Measurements from ENCODE around the gene TRMT2B. TPM values are rescaled to one million over a fixed set of nuclear protein-coding genes. Genes with fewer than 3 reads are reported as not detected.
"Not testable (repeated sequence)": the region's sequence is repeated elsewhere in the genome, so short reads cannot be mapped to it uniquely, and the experiment has no call there.

TRMT2B gene
- total RNA-seq, 1 donor from 2014 or later = 37.9 TPM

GRCh38 chrX:101057093-101057714, 5.3 kb upstream of the TRMT2B start:
- Mint-ChIP-seq H3K27ac (peak overlapping the region; percentile 76), H3K27me3 (no peaks in the 10 kb centered on the region), H3K4me1 (peaks cover 13% of the 10 kb centered on the region), H3K4me3 (no peak overlapping the region), H3K9me3 (no peaks in the 10 kb centered on the region), H3K36me3 (ENCODE audit: low read depth) (no peaks in the 10 kb centered on the region)
- ChIA-PET POLR2A (no interaction called here), CTCF (no interaction called here)
- TF ChIP-seq CTCF (IDR thresholded peaks at IDR 0.05) = no peak
- DNase-seq (no peak), ATAC-seq (ENCODE audit: low read depth) (peak; percentile 85)
- intact Hi-C loops (cut with micrococcal nuclease) = loop anchor here (10.0 kb wide), 1 partner anchor 328 kb away; the partner anchor contains the start of gene BTK

- CTCF ChIA-PET; H3K9me3 Mint-ChIP-seq; ATAC-seq (ENCODE audit: low read depth); POLR2A ChIA-PET; H3K36me3 Mint-ChIP-seq (ENCODE audit: low read depth); DNase-seq; H3K27me3 Mint-ChIP-seq; H3K4me3 Mint-ChIP-seq: not testable (repeated sequence)
- H3K27ac Mint-ChIP-seq = peak overlapping the region; percentile 53
- intact Hi-C loops (cut with micrococcal nuclease) = loop anchor here (10.0 kb wide), 1 partner anchor 328 kb away; the partner anchor contains the start of gene BTK
- H3K4me1 Mint-ChIP-seq = peaks cover 15% of the 10 kb centered on the region
Observed at GRCh38 chrX:101056551-101056950, 4.6 kb upstream of the TRMT2B start.

GRCh38 chrX:101051153-101051548, 760 bp downstream of the TRMT2B start:
- peak overlapping the region; percentile 93 for H3K27ac Mint-ChIP-seq
- intact Hi-C loops (cut with micrococcal nuclease) = loop anchor here (1.0 to 10.0 kb wide), 5 partner anchors 122 to 356 kb away; partner anchors contain the start of genes BTK, CSTF2, GLA and HNRNPH2
- peak overlapping the region; percentile 90 for H3K4me3 Mint-ChIP-seq
- ChIA-PET POLR2A (interaction anchor here (0.6 kb wide), 1 partner anchor 65 kb away, joined by 3 read pairs; no protein-coding TSS in a partner anchor), CTCF (no interaction called here)
- no peaks in the 10 kb centered on the region for H3K9me3 Mint-ChIP-seq
- DNase-seq (no peak), ATAC-seq (ENCODE audit: low read depth) (no peak)
- no peaks in the 10 kb centered on the region for H3K27me3 Mint-ChIP-seq
- peaks cover 22% of the 10 kb centered on the region for H3K4me1 Mint-ChIP-seq
- peaks cover 18% of the 10 kb centered on the region for H3K36me3 Mint-ChIP-seq (ENCODE audit: low read depth)
- TF ChIP-seq CTCF (IDR thresholded peaks at IDR 0.05) = no peak

- Mint-ChIP-seq H3K27me3 (no peaks in the 10 kb centered on the region), H3K36me3 (ENCODE audit: low read depth) (peaks cover 53% of the 10 kb centered on the region), H3K27ac (no peak overlapping the region), H3K9me3 (no peaks in the 10 kb centered on the region), H3K4me1 (no peaks in the 10 kb centered on the region), H3K4me3 (no peak overlapping the region)
- ChIA-PET POLR2A (interaction anchor here (0.6 kb wide), 1 partner anchor 28 kb away, joined by 3 read pairs; no protein-coding TSS in a partner anchor), CTCF (no interaction called here)
- TF ChIP-seq CTCF (IDR thresholded peaks at IDR 0.05) = no peak
- ATAC-seq (ENCODE audit: low read depth) = no peak
- intact Hi-C loops (cut with micrococcal nuclease) = no loop called here
- DNase-seq = no peak
Observed at GRCh38 chrX:101040197-101040596, 11.7 kb downstream of the TRMT2B start.

GRCh38 chrX:101037231-101037630, 14.7 kb downstream of the TRMT2B start:
- no peak overlapping the region for H3K27ac Mint-ChIP-seq
- DNase-seq (no peak), ATAC-seq (ENCODE audit: low read depth) (no peak)
- H3K36me3 Mint-ChIP-seq (ENCODE audit: low read depth) = peaks cover 52% of the 10 kb centered on the region
- H3K27me3 Mint-ChIP-seq = no peaks in the 10 kb centered on the region
- intact Hi-C loops (cut with micrococcal nuclease) = no loop called here
- no peaks in the 10 kb centered on the region for H3K4me1 Mint-ChIP-seq
- no peak for TF ChIP-seq CTCF (IDR thresholded peaks at IDR 0.05)
- CTCF ChIA-PET = no interaction called here
- H3K4me3 Mint-ChIP-seq = no peak overlapping the region
- POLR2A ChIA-PET = no interaction called here
- no peaks in the 10 kb centered on the region for H3K9me3 Mint-ChIP-seq

All from activated B cell treated with CpG ODN at 0.5 μM for 24 hours (primary cell).